T-helper 2 cell treated with Interferon-gamma antibody and Interleukin-4, amounts not matched to agents 5 μg/mL and 100 μg/mL, for 36 hours (primary cell): ENCODE results near the gene LINGO4.
"Not testable (repeated sequence)": the region's sequence is repeated elsewhere in the genome, so short reads cannot be mapped to it uniquely, and the experiment has no call there.

Experiments used
- DNase-seq: peaks from one replicate; pipeline ENCODE4 v3.0.0; 2021; ENCODE audit warnings: low spot score
- H3K27ac Mint-ChIP-seq: one replicate; pipeline ENCODE4 v1.8.0; 2021; ENCODE audit warnings: mild to moderate bottlenecking, mixed read lengths
- H3K27me3 Mint-ChIP-seq: one replicate; pipeline ENCODE4 v1.8.0; 2021; ENCODE audit warnings: low read depth, mixed read lengths
- H3K36me3 Mint-ChIP-seq: one replicate; pipeline ENCODE4 v1.8.0; 2021; ENCODE audit warnings: low read depth, mixed read lengths
- H3K4me1 Mint-ChIP-seq: one replicate; pipeline ENCODE4 v1.8.0; 2021; ENCODE audit warnings: low read depth, mixed read lengths
- H3K4me3 Mint-ChIP-seq: one replicate; pipeline ENCODE4 v1.8.0; 2022; ENCODE audit warnings: mild to moderate bottlenecking, moderate library complexity, mixed read lengths
- H3K9me3 Mint-ChIP-seq: one replicate; pipeline ENCODE4 v1.8.0; 2021; ENCODE audit warnings: mixed read lengths

Gene LINGO4

DNA sequence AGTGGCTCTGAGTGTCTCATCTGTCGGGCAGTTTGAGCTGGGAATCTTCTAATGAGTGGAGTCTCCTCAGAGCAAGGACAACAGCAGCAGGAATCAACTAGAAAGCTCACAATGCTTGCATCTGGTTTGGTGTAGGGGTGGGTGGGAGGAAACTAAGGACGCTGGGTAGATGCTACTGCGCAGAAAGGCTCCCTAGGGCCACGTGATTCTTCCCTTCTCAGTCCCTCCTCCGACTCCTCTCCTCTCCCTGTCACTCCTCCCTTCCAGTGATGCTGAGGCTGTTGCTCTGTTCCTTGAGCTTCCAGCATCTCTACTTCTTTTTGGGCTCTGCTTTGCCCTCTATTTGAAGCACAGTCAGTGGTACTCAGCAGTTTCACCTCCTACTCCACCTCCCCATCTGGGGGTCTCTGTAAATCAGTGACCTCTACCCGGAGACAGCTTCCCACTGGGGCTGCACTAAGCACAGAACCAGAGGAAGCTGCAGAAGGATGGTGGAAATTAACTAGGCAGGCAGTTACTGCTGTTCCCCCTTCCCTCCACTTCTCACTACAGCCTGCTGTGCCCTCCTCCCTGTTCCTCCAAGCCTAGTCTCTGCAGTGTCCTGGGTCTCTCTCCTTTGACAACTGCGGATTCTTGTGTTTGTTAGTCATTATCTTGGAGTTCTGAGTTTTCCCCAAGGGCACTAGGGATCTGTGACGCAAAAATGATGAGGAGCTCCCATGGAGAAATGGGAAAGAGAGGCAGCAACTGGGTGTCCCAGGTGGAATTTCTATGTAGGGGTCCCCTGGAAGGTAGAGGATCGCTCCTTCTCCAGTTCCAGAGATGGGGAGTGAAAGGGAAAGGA, 5.8 kb downstream of the LINGO4 start:
- Mint-ChIP-seq H3K27ac (no peak overlapping the region), H3K36me3 (no peaks in the 10 kb centered on the region), H3K9me3 (no peaks in the 10 kb centered on the region), H3K4me3 (no peak overlapping the region), H3K27me3 (peaks cover 14% of the 10 kb centered on the region), H3K4me1 (no peaks in the 10 kb centered on the region)
- no peak for DNase-seq

- Mint-ChIP-seq H3K36me3 (peaks cover 2% of the 10 kb centered on the region), H3K4me3 (no peak overlapping the region), H3K27me3 (peaks cover 12% of the 10 kb centered on the region), H3K4me1 (no peaks in the 10 kb centered on the region), H3K9me3 (no peaks in the 10 kb centered on the region), H3K27ac (no peak overlapping the region)
- no peak for DNase-seq
These were observed 6.6 kb downstream of the LINGO4 start for GRCh38 chr1:151798571-151798970.

DNA sequence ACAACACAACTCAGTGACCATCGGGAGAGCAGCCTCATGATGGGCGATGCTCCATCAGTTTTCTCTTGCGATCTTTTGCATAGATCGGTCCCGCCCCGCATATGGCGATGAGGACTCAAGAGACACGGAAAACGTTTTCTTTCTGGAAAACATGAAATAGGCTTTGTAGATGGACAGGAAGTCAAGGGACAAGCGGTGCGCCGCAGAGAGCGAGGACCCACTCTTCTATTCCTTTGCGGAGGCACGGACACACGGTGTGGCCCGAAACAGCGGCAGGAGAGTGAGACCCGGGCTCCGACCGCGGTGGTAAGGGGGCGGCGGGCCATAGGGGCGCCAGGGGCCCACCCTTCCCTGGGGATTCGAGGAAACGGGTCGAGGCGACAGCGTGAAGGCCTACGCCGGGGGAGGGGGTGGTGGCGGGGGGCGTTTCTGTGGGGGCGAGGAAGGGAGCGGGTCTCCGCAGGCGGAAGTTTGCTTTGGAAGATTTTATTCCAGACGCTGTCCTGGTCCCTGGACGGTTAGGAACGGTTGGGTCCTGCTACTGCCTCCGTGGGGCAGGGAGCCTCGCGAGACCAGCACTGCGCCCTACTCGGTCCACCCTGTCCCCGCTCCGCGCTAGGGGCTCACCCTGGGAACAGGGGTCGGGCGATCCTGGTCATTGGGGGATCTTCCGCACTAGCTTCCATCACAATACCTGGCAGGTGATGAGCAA, 14.1 kb downstream of the LINGO4 start:
- peak overlapping the region; percentile 96 for H3K4me3 Mint-ChIP-seq
- no peaks in the 10 kb centered on the region for H3K9me3 Mint-ChIP-seq
- peak overlapping the region; percentile 83 for H3K27ac Mint-ChIP-seq
- H3K4me1 Mint-ChIP-seq, result peaks cover 17% of the 10 kb centered on the region
- H3K27me3 Mint-ChIP-seq, result no peaks in the 10 kb centered on the region
- peak; percentile 10 for DNase-seq
- H3K36me3 Mint-ChIP-seq, result peaks cover 6% of the 10 kb centered on the region

- H3K27me3 Mint-ChIP-seq, result no peaks in the 10 kb centered on the region
- peak within 1 kb of the TSS; percentile 83 for H3K27ac Mint-ChIP-seq
- H3K36me3 Mint-ChIP-seq, result peaks cover 6% of the 10 kb centered on the region
- peaks cover 17% of the 10 kb centered on the region for H3K4me1 Mint-ChIP-seq
- no peaks in the 10 kb centered on the region for H3K9me3 Mint-ChIP-seq
- peak within 1 kb of the TSS; percentile 96 for H3K4me3 Mint-ChIP-seq
- peak; percentile 99 for DNase-seq
These were observed 14.9 kb downstream of the LINGO4 start, which contains the start of gene TDRKH for GRCh38 chr1:151790071-151790939. TDRKH (minus strand) TSS chr1:151790500; CDS start chr1:151783022, 7,478 bp downstream.

DNA sequence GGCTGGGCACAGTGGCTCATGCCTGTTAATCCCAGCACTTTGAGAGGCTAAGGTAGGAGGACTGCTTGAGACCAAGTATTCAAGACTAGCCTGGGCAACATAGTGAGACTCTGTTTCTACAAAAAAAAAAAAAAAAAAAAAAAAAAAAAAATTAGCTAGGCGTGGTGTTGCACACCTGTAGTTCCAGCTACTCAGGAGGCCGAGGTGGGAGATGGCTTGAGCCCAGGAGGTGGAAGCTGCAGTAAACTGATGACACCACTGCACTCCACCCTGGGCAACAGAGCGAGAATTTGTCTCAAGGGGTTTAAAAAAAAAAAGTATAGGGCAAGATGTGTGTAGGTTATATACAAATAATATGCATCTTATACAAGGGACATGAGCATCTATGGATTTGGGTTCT, 17.5 kb downstream of the LINGO4 start:
- H3K36me3 Mint-ChIP-seq, result peaks cover 4% of the 10 kb centered on the region
- H3K27me3 Mint-ChIP-seq, result no peaks in the 10 kb centered on the region
- H3K4me3 Mint-ChIP-seq, result no peak overlapping the region
- peaks cover 17% of the 10 kb centered on the region for H3K4me1 Mint-ChIP-seq
- no peaks in the 10 kb centered on the region for H3K9me3 Mint-ChIP-seq
- no peak for DNase-seq
- H3K27ac Mint-ChIP-seq, result no peak overlapping the region

- DNase-seq, result no peak
- H3K9me3 Mint-ChIP-seq, result no peaks in the 10 kb centered on the region
- no peak overlapping the region for H3K4me3 Mint-ChIP-seq
- H3K4me1 Mint-ChIP-seq, result no peaks in the 10 kb centered on the region
- H3K27me3 Mint-ChIP-seq, result no peaks in the 10 kb centered on the region
- H3K27ac Mint-ChIP-seq, result no peak overlapping the region
- H3K36me3 Mint-ChIP-seq, result peaks cover 11% of the 10 kb centered on the region
These were observed 21.4 kb downstream of the LINGO4 start for GRCh38 chr1:151783796-151784195.

DNA sequence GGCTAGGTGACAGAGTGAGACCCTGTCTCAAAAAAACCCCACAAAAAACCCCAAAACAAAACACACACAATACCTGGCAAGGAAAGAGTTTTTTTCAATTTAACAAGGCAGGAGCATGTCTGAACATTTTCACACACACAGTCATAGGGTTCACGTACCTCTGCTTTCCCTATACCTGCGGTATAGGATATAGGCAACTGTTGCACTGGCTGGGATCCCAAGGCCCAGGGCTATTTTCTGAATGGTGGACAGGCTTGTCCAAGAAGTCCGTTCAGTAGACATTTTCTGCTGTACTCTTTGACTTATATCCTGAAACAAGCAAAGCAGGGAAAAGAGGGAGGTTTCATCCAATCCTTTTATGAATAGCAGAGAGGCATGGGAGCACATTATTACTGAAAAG, 22.5 kb downstream of the LINGO4 start:
- Mint-ChIP-seq H3K36me3 (peaks cover 14% of the 10 kb centered on the region), H3K9me3 (no peaks in the 10 kb centered on the region), H3K4me3 (no peak overlapping the region), H3K4me1 (no peaks in the 10 kb centered on the region), H3K27ac (no peak overlapping the region), H3K27me3 (no peaks in the 10 kb centered on the region)
- DNase-seq, result no peak

DNA sequence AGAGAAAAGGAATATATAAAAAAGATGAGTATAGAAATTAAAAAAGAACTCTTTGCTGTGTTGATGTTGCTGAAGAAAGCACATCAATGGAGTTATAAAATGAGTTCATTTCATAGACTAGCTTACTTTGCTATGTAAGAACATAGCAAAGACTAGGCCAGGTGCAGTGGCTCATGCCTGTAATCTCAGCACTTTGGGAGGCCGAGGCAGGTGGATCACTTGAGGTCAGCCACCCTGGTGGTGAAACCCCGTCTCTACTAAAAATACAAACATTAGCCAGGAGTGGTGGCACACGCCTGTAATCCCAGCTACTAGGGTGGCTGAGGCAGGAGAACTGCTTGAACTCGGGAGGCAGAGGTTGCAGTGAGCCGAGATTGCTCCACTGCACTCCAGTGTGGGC, 23.2 kb downstream of the LINGO4 start:
- H3K27ac Mint-ChIP-seq, H3K27me3 Mint-ChIP-seq, H3K9me3 Mint-ChIP-seq, H3K4me1 Mint-ChIP-seq, H3K4me3 Mint-ChIP-seq, DNase-seq: not testable (repeated sequence)
- peaks cover 14% of the 10 kb centered on the region for H3K36me3 Mint-ChIP-seq

- H3K4me1 Mint-ChIP-seq, H3K27ac Mint-ChIP-seq, H3K9me3 Mint-ChIP-seq, H3K4me3 Mint-ChIP-seq, H3K27me3 Mint-ChIP-seq, DNase-seq: not testable (repeated sequence)
- H3K36me3 Mint-ChIP-seq, result peaks cover 20% of the 10 kb centered on the region
These were observed 24.5 kb downstream of the LINGO4 start for GRCh38 chr1:151780736-151781135.

- DNase-seq, result no peak
- H3K36me3 Mint-ChIP-seq, result peaks cover 26% of the 10 kb centered on the region
- H3K4me3 Mint-ChIP-seq, result no peak overlapping the region
- H3K27ac Mint-ChIP-seq, result no peak overlapping the region
- no peaks in the 10 kb centered on the region for H3K4me1 Mint-ChIP-seq
- H3K9me3 Mint-ChIP-seq, result no peaks in the 10 kb centered on the region
- H3K27me3 Mint-ChIP-seq, result no peaks in the 10 kb centered on the region
These were observed 25.4 kb downstream of the LINGO4 start for GRCh38 chr1:151779852-151780251.

DNA sequence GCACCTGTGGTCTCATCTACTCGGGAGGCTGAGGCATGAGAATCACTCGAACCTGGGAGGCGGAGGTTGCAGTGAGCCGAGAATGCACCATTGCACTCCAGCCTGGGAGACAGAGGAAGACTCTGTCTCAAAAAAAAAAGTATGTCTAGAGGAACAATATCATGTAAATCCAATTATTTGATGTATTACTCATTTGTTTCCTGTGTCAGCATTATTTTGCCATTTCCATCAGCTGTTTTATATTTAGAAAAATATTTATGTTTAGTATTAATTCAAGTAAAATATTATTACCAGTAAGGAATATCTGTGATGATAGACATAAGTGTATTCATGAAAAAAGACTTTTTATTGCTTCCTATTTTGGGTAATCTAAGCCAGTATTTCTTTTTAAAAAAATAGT, 27.9 kb downstream of the LINGO4 start:
- no peaks in the 10 kb centered on the region for H3K9me3 Mint-ChIP-seq
- no peak overlapping the region for H3K27ac Mint-ChIP-seq
- peaks cover 26% of the 10 kb centered on the region for H3K36me3 Mint-ChIP-seq
- H3K4me1 Mint-ChIP-seq, result no peaks in the 10 kb centered on the region
- no peak overlapping the region for H3K4me3 Mint-ChIP-seq
- no peaks in the 10 kb centered on the region for H3K27me3 Mint-ChIP-seq
- no peak for DNase-seq

GRCh38 chr1:151776665-151777062, 28.6 kb downstream of the LINGO4 start:
- Mint-ChIP-seq H3K27ac (no peak overlapping the region), H3K9me3 (no peaks in the 10 kb centered on the region), H3K36me3 (peaks cover 26% of the 10 kb centered on the region), H3K4me3 (no peak overlapping the region), H3K27me3 (no peaks in the 10 kb centered on the region), H3K4me1 (no peaks in the 10 kb centered on the region)
- no peak for DNase-seq

DNA sequence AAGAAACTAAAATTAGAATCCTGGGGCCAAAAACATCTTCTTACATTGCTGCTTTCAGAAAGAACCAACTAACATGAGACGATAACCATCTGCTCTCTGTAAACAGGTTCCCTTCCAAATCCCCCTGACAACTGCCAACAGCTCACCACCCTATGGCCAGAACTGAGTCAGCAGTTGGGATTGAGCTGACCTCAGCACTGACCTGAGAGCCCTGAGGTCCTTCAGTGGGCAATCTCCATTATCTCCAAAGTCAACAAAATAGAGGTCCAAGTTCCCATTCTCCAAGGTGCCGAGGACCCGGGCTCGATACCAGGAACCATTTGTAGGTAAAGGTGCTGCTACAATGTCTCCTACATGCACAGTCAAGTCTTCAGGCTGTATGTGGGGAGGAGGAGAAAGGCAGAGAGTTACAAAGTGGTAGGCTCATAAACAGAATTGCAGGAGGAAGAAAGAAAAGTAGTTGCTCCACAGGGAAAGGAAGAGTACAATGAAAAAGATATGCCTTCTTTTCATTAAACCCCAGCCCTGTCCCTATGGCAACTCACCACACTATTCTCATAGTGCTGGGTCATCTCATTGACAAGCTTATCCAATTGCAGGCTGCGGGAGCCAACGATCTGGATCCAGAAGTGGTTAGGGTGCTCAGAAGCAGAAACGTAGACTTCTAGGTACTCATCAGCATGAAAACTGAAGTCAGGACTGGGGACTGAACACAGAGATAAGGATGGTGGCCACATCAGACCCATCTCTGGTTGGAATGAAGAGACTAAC, 29.1 kb downstream of the LINGO4 start:
- peaks cover 22% of the 10 kb centered on the region for H3K36me3 Mint-ChIP-seq
- no peaks in the 10 kb centered on the region for H3K27me3 Mint-ChIP-seq
- no peak overlapping the region for H3K27ac Mint-ChIP-seq
- H3K9me3 Mint-ChIP-seq, result no peaks in the 10 kb centered on the region
- H3K4me1 Mint-ChIP-seq, result no peaks in the 10 kb centered on the region
- no peak overlapping the region for H3K4me3 Mint-ChIP-seq
- DNase-seq, result no peak
